HG03575 (cell line): ENCODE data around the gene CHRM1.
"Not testable (repeated sequence)": the region's sequence is repeated elsewhere in the genome, so short reads cannot be mapped to it uniquely, and the experiment has no call there.

Experiments
- ATAC-seq: cut with Tn5 transposase; IDR thresholded peaks from one replicate; pipeline ENCODE4 v1.9.1; 2021; ENCODE audit not compliant: unreplicated experiment, insufficient number of reproducible peaks, low FRiP score; ENCODE audit errors: extremely low read depth

Gene CHRM1

GRCh38 chr11:62881579-62882430, 39.4 kb downstream of the CHRM1 start:
- ATAC-seq = no peak

- ATAC-seq = no peak
These were observed 40.2 kb downstream of the CHRM1 start, which contains the start of gene SLC3A2 for GRCh38 chr11:62880803-62881578. SLC3A2 (plus strand) TSS chr11:62880896; CDS start chr11:62881024, 128 bp downstream.

DNA sequence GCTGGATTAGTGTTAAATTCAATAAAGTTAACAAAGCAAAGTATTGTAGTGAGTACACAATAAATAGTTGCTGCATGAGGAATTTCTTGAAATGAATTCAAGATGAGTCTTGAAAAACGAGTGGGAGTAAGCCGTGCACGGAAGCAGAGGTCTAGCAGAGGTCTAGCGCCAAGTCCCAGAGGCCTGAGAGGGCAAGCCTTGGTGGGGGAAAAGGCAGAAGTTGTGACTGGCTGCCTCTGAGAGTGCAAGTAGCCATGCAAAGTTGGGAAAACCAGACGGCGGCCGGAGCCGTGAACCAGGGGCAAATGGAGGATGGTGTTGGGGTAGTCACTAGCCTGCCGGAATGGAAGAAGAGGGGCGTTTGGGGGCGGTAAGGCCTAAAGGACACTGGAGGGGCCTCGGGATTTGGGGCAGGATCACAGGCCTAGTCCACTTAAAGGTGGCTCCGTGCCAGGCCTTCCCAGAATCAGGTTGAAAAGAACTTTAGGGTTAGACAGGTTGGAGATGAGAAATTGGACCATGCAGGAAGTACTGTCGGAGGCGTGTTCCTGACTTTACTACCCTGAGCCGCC, 40.8 kb downstream of the CHRM1 start:
- no peak for ATAC-seq

DNA sequence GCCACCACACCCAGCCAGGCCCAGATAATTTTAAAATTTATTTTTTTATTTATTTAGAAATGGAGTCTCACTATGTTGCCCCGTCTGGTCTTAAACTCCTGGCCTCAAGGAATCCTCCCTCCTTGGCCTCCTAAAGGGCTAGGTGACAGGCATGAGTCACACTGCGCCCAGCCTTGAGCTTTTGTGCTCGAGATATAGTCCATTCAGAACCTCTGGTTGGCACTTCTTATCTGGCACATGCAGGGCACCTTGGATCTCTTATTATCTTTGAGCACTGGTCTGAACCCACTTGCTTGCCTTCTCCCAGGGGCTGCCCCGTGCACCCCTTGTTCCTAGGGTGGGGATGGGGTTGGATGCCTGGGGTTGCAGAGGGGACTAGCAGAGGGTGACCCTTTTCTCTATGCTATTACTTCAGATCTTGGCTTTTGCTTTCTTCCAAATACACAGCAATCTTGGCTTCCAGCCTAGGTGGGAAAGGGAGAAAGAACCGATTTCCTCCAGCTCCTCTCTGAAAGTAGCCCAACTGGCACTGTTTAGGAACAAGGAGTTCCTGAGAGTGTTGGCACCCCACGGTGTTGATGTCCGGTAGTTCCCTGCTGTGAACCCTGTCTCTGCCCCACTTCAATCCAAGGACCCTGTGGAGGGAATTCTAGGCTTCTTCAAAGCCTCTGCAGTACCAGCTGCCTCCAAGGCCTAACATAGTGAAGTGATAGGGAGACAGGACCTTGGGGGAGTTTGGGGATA, 41.8 kb downstream of the CHRM1 start:
- ATAC-seq = no peak

DNA sequence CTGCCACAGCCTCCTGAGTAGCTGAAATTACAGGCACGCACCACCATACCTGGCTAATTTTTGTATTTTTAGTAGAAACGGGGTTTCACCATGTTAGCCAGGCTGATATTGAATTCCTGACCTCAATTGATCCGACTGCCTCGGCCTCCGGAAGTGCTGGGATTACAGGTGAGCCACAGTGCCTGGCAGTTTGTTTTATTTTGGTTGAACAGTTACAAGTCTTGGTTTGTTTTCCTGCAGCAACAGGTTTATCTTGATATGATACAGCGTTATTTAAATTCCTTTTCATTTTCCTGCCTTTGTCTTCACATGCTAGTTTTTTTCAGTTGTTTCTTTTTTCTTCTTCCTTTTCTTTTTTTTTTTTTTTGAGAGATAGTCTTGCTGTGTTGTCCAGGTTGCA, 44.5 kb downstream of the CHRM1 start:
- no peak for ATAC-seq

GRCh38 chr11:62875698-62876478, 45.3 kb downstream of the CHRM1 start:
- no peak for ATAC-seq

- no peak for ATAC-seq
These were observed 46.3 kb downstream of the CHRM1 start for GRCh38 chr11:62874851-62875250.

DNA sequence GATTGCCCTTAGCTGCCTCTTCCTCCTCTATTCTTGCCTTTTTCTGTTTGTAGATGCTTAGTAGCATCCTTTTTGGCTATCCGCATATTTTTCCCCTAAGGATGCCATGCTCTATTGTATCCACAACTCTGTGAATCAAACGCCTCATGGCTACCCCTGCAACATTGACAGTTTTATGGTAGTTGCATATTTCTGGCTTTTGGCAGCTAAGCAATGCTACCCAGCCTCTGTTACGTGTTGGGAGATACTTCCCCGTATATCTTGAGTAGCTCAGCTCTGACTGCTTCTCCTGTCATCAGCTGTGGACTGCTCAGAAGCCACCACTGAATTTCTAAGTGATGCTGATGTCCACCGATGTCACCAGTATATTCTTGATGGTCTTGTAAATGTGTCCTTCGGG, 55.5 kb downstream of the CHRM1 start:
- ATAC-seq = no peak

DNA sequence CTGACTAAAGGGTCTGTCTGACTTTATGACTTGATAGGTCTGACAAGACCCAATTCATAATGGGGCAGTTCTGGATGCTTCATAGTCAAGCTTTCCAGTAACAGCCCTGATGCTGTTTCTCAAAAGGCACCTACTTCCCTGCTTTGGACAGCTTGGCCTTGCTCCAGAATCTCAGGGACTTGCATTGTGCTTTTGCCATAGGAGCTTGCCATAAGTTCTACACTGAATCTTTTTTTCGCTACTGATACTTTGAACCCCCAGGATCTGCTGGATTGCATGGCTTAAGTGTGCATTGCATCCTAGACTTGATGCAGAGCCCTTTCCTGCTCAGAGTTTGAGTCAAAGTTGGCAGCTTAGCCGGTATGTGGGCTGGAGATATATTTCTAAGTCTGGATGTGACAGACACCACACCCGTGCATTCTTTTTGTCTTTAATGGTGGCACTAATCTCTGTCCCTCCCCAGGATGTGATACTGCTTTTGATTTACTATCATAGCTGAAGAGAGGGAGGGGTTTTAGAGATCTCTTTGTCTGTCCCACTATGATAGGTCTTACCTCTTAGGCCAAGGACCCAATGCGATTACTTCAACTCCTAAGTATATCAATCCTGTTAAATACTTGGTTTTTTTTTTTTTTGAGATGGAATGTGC, 57.4 kb downstream of the CHRM1 start:
- ATAC-seq = no peak

GRCh38 chr11:62861564-62862192, 59.5 kb downstream of the CHRM1 start:
- ATAC-seq = not testable (repeated sequence)

- ATAC-seq = no peak
These were observed 60.2 kb downstream of the CHRM1 start for GRCh38 chr11:62860835-62861563.

GRCh38 chr11:62859281-62859703, 61.9 kb downstream of the CHRM1 start:
- not testable (repeated sequence) for ATAC-seq
